HUES48 (cell line): ENCODE measurements around the gene ICE1.

Experiments used
- H3K27ac ChIP-seq: one replicate; pipeline ENCODE4 v1.7.0; 2013; ENCODE audit warnings: low read depth, low read length, inconsistent platforms
- H3K27me3 ChIP-seq: 2 replicates; pipeline ENCODE4 v1.6.1; 2013; ENCODE audit warnings: mild to moderate bottlenecking, low read length; ENCODE audit not compliant: control insufficient read depth, insufficient read depth
- H3K36me3 ChIP-seq: 2 replicates; pipeline ENCODE4 v1.6.1; 2013; ENCODE audit warnings: low read length; ENCODE audit not compliant: control insufficient read depth, insufficient read depth
- H3K4me1 ChIP-seq: 2 replicates; pipeline ENCODE4 v1.6.1; 2013; ENCODE audit warnings: mild to moderate bottlenecking, low read length; ENCODE audit not compliant: control insufficient read depth, insufficient read depth
- H3K4me3 ChIP-seq: 2 replicates; pipeline ENCODE4 v1.5.1; 2013; ENCODE audit warnings: mild to moderate bottlenecking, low read depth, low read length
- H3K9ac ChIP-seq: 2 replicates; pipeline ENCODE4 v1.6.1; 2013; ENCODE audit warnings: mild to moderate bottlenecking, low read depth, low read length, moderate library complexity
- H3K9me3 ChIP-seq: 2 replicates; pipeline ENCODE4 v1.6.1; 2013; ENCODE audit warnings: low read length; ENCODE audit not compliant: control insufficient read depth, insufficient read depth

Gene ICE1

DNA sequence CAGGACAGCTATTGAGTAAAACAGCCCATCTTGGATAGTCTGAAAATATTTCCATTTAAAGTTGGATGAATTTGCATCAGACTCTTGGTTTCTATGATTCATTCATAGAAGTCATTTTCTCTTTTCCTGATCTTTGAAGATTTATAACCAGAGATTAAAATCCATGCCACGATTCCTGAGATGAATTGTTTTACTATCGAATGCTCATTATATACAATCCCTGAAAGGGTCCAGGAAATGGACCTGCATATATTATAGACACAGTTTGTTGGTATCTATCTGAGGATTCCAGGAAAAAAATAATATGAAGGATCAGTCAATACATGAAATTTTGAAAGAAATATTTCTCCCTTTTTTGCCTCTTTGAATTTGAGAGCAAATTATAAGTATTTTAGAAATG, 99.0 kb downstream of the ICE1 start:
- Histone ChIP-seq H3K27me3 (no peaks in the 10 kb centered on the region), H3K9ac (peak overlapping the region; percentile 59; the same call in 1 of the 2 replicates), H3K4me3 (no peak overlapping the region), H3K36me3 (no peaks in the 10 kb centered on the region), H3K27ac (peak overlapping the region; percentile 81), H3K9me3 (peaks cover 10% of the 10 kb centered on the region; the same call in 1 of the 2 replicates), H3K4me1 (peaks cover 24% of the 10 kb centered on the region)

DNA sequence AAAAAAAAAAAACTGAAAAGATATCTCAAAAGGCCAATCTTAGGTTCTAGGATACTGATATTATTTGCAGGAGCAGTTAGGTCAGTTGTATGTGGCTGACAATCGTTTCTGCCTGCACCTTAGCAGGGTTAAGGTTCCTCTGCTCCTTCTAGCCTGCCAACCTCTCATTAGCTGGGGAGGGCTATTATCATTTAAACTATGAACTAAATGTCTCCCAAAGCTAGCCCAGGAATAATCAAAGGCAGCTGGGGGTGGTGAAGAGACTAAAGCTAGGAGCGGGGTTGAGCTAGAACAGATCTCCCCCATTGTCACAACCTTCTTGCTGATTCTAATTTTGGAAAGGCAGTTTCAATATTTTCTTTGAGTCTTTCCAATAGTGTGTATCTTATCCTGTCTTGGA, 99.9 kb downstream of the ICE1 start:
- no peaks in the 10 kb centered on the region for H3K27me3 ChIP-seq
- H3K9ac ChIP-seq, result no peak overlapping the region
- H3K27ac ChIP-seq, result peak overlapping the region; percentile 32
- no peak overlapping the region for H3K4me3 ChIP-seq
- peaks cover 24% of the 10 kb centered on the region for H3K4me1 ChIP-seq
- H3K9me3 ChIP-seq, result peaks cover 11% of the 10 kb centered on the region; the same call in 1 of the 2 replicates
- no peaks in the 10 kb centered on the region for H3K36me3 ChIP-seq

GRCh38 chr5:5523066-5523505, 100.6 kb downstream of the ICE1 start:
- Histone ChIP-seq H3K4me1 (peaks cover 24% of the 10 kb centered on the region), H3K27me3 (no peaks in the 10 kb centered on the region), H3K9ac (no peak overlapping the region), H3K9me3 (peaks cover 11% of the 10 kb centered on the region; the same call in 1 of the 2 replicates), H3K4me3 (no peak overlapping the region), H3K36me3 (no peaks in the 10 kb centered on the region), H3K27ac (no peak overlapping the region)

DNA sequence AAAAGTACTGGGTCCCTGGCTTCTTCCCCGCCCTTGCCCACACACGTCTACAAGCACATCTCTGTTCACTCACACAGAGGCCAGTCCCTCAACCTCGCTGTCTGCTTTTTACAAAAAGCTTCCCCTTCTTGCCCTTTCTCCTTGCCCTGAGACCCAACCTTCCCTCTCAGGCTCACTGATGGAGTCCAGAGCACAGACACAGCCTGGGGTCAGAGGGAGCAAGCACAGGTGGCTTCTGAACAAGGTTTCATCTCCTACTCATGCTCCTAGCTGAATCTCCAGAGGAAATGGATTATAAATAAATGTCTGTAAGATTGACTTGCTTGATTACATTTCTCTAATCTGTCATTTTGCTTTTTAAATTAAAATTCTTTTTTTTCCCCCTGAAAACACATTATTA, 101.8 kb downstream of the ICE1 start:
- Histone ChIP-seq H3K9ac (no peak overlapping the region), H3K9me3 (peaks cover 15% of the 10 kb centered on the region), H3K27ac (no peak overlapping the region), H3K4me1 (peaks cover 24% of the 10 kb centered on the region), H3K27me3 (no peaks in the 10 kb centered on the region), H3K4me3 (no peak overlapping the region), H3K36me3 (no peaks in the 10 kb centered on the region)

DNA sequence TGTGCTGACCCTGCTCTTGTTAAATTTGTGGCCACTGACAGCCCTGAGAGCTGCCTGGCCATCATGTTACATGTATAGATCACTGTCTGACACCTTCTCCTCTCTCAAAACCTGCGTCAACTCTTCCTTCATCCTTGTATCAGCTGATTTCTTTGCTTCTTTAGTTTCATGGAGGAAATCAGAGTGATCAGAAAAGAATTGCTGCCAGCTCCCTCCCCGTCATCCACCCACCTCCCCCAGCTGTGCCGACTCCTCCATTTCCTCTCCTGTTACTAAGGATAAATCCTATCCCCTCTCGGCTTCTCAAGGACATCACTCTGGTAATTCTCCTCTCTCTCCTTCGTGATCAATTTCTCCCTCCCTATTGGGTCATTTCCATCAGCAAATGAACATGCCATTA, 108.9 kb downstream of the ICE1 start:
- 0 out of 2 replicates have a peak, but pooled peaks cover 3% of the 10 kb centered on the region for H3K4me1 ChIP-seq
- no peaks in the 10 kb centered on the region for H3K27me3 ChIP-seq
- H3K27ac ChIP-seq, result no peak overlapping the region

DNA sequence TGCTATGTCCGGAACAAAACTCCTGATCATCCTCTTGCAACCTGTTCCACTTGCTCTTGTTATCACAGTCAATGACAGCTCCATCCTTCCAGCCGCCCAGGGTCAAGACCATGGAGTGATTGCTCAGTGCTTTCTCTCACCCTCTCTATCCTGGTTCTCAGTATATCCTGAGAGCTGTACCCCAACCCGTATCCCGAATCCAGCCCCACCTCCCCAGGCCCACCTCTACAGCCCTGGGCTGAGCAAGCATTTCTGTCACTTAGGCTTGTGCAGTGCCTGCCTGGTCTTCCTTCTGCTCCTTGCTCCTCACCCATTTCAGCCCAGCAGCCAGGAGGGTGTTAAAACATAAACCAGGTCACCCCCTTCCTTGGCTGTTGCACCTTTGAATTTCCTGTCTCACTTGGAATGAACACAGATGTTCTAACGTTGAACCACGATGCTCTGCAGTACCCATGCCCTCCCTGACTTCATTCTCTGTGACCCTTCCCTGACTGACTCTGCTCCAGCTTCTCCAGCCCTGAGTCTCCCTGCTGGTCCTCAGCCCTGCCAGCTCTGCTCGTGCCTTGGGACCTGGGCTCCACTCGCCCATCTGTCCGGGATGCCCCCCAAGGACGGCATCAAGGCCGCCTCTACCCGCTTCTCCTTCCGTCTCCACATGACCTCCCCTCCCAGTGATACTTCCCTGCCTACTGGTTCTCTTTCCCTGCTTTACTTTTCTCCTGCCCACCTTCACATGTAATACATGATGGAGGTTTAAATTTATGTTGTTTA, 110.0 kb downstream of the ICE1 start:
- H3K27me3 ChIP-seq, result no peaks in the 10 kb centered on the region
- H3K9ac ChIP-seq, result no peak overlapping the region
- H3K36me3 ChIP-seq, result no peaks in the 10 kb centered on the region
- H3K9me3 ChIP-seq, result peaks cover 4% of the 10 kb centered on the region; the same call in 1 of the 2 replicates
- no peak overlapping the region for H3K4me3 ChIP-seq
- H3K27ac ChIP-seq, result no peak overlapping the region
- 0 out of 2 replicates have a peak, but pooled peaks cover 3% of the 10 kb centered on the region for H3K4me1 ChIP-seq

More for the DNA sequence above, 108.9 kb downstream of the ICE1 start:
- H3K36me3 ChIP-seq, result no peaks in the 10 kb centered on the region
- no peak overlapping the region for H3K9ac ChIP-seq
- no peak overlapping the region for H3K4me3 ChIP-seq
- peaks cover 9% of the 10 kb centered on the region for H3K9me3 ChIP-seq

GRCh38 chr5:5533927-5534326, 111.5 kb downstream of the ICE1 start:
- Histone ChIP-seq H3K27me3 (no peaks in the 10 kb centered on the region), H3K36me3 (no peaks in the 10 kb centered on the region), H3K9me3 (peaks cover 2% of the 10 kb centered on the region; the same call in 1 of the 2 replicates), H3K9ac (no peak overlapping the region), H3K27ac (no peak overlapping the region), H3K4me1 (0 out of 2 replicates have a peak, but pooled peaks cover 3% of the 10 kb centered on the region), H3K4me3 (no peak overlapping the region)

GRCh38 chr5:5534333-5534732, 111.9 kb downstream of the ICE1 start:
- H3K27ac ChIP-seq, result no peak overlapping the region
- no peak overlapping the region for H3K9ac ChIP-seq
- H3K4me3 ChIP-seq, result no peak overlapping the region
- H3K4me1 ChIP-seq, result 0 out of 2 replicates have a peak, but pooled peaks cover 3% of the 10 kb centered on the region
- no peaks in the 10 kb centered on the region for H3K36me3 ChIP-seq
- H3K9me3 ChIP-seq, result no peaks in the 10 kb centered on the region
- no peaks in the 10 kb centered on the region for H3K27me3 ChIP-seq

DNA sequence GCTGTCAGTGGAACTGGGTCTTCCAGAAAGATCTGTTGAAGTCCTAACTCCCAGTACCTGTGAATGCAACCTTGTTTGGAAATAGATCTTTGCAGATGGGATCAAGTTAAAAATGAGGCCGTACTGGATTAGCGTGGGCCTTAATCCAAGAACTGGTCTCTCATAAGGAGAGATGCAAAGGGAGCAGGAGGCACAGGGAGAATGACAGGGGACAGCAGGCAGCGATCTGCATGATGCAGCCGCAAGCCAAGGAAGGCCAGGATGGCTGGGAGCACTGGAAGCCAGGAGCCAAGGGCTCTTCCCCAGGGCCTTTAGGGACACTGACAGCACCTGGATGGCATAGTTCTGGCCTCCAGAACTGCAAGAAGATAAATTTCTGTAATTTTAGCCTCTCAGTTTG, 114.4 kb downstream of the ICE1 start:
- Histone ChIP-seq H3K27me3 (no peaks in the 10 kb centered on the region), H3K36me3 (no peaks in the 10 kb centered on the region), H3K9ac (no peak overlapping the region), H3K4me1 (peaks cover 4% of the 10 kb centered on the region), H3K4me3 (no peak overlapping the region), H3K9me3 (no peaks in the 10 kb centered on the region), H3K27ac (no peak overlapping the region)

- H3K27me3 ChIP-seq, result no peaks in the 10 kb centered on the region
- no peaks in the 10 kb centered on the region for H3K9me3 ChIP-seq
- no peak overlapping the region for H3K4me3 ChIP-seq
- peaks cover 7% of the 10 kb centered on the region for H3K4me1 ChIP-seq
- no peaks in the 10 kb centered on the region for H3K36me3 ChIP-seq
- no peak overlapping the region for H3K9ac ChIP-seq
- no peak overlapping the region for H3K27ac ChIP-seq
Measured at GRCh38 chr5:5537426-5537825, 114.9 kb downstream of the ICE1 start.

- Histone ChIP-seq H3K9me3 (no peaks in the 10 kb centered on the region), H3K27me3 (no peaks in the 10 kb centered on the region), H3K36me3 (no peaks in the 10 kb centered on the region), H3K9ac (no peak overlapping the region), H3K27ac (no peak overlapping the region), H3K4me3 (no peak overlapping the region), H3K4me1 (peaks cover 15% of the 10 kb centered on the region)
Measured at GRCh38 chr5:5539590-5539989, 117.1 kb downstream of the ICE1 start.
